ENCODE data around the gene SAMD4B.
"Not testable (repeated sequence)": the region's sequence is repeated elsewhere in the genome, so short reads cannot be mapped to it uniquely, and the experiment has no call there.

The SAMD4B gene

GRCh38 chr19:39370735-39371134, 28.5 kb downstream of the SAMD4B start:
- DNase-seq, result no peak

DNA sequence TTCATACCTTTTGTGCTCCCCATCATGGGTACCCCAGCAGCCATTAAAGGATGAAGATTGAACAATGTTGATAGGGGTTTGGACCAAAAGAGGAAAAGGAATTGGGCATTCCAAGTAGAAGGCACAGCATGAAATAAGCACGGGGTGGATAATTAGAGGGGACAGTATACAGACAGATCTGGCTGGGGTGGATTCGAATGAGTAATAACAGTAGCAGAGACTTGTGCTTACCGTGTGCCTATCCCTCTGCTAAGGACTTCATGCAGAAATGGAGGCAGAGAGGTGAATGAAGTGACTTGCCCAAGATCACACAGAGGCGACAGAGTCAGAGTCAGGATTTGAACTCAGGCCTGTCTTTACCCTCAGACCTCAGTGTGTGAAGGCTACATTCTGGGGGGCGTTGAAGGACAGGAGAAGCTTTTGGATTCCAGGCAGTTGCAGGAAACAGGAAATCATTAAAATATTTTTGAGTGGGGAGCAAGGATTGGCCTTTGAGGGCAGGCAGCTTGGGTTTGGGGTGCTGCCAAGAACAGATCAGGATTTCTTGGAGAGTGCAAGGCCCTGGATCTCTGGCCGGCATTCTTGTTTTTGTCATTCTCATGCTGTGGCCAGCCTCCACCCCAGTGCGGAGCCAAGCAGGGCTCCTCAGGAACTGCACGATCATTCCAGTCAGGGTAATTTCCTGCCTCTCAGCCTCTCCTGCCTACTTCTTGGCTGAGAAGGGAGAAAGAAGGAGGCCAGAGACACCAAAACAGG, 30.0 kb downstream of the SAMD4B start:
- no peak for DNase-seq

DNA sequence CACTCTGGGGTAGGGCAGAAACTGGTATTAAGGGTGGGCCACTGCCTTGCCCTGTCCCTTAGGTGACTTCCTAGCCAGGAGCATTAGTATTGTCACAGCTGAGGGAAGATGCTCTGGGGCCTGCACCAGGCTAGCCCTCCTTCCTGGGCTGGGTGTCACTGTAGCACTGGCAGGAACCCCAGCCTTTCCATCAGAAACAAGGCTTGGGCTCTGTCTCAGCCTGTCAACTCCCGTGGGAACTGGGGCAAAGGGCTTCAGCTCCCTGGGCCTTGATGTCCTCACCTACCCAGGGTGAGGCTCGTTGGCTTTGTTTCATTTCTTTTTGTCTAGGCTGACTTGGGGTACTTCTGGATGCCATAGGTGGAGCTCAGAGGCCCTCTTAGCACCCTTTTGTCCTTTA, 30.7 kb downstream of the SAMD4B start:
- DNase-seq, result no peak

- DNase-seq, result no peak
Observed at GRCh38 chr19:39375929-39376328, 33.7 kb downstream of the SAMD4B start.

- DNase-seq, result no peak
Observed at GRCh38 chr19:39377373-39378362, 35.4 kb downstream of the SAMD4B start.

DNA sequence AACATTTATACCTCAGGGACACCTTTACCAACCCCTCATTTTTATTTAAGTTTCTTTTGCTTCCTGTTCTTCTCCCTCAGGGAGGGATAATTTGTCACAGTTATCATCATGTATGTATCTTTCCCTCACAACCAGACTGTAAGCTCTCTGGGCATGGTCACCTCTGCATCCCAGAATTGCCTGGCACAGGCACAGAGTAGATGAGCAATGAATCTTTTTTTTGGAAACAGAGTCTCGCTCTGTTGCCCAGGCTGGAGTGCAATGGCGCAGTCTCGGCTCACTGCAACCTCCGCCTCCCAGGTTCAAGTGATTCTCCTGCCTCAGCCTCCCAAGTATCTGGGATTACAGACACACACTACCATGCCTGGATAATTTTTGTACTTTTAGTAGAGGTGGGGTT, 37.1 kb downstream of the SAMD4B start:
- not testable (repeated sequence) for DNase-seq

GRCh38 chr19:39379865-39380396, 37.7 kb downstream of the SAMD4B start:
- DNase-seq, result no peak

DNA sequence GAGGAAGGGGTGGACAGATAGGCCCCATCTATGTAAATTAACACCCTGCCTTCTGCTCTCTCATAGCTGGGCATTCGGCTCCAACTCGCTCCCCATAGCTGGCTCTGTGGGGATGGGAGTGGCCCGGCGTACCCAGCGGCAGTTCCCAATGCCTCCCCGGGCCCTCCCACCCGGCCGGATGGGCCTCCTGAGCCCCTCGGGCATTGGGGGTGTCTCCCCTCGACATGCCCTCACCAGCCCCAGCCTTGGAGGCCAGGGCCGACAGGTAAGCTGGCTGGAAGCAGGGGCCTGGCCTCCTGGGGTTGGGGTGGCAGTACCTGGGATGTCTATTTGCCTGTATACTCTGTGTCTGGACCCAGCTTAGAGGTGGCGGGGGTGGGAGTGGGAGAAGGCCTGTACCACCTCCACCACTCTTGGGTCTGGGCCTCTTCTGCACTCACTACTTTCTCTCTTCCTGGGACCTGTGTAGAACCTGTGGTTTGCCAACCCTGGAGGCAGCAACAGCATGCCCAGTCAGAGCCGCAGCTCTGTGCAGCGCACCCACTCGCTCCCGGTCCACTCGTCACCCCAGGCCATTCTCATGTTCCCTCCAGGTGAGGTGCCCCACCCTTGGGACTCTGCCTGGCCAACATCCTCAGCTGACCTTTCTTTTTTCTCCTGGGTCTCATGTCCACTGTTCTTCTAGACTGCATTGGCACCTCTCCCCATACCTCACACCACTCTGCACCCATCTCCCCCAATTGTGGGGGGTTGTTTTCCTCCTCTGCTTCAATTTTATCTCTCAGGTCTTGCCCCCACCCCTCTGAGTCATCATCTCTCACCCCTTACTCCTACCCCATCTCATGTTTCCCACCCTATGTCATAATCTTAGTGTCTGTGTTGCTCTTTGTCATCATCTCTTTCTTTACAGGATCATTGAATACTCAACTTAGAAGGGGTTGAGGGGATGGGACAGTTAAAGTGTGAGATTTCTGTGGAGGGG, 38.6 kb downstream of the SAMD4B start:
- DNase-seq, result no peak

DNA sequence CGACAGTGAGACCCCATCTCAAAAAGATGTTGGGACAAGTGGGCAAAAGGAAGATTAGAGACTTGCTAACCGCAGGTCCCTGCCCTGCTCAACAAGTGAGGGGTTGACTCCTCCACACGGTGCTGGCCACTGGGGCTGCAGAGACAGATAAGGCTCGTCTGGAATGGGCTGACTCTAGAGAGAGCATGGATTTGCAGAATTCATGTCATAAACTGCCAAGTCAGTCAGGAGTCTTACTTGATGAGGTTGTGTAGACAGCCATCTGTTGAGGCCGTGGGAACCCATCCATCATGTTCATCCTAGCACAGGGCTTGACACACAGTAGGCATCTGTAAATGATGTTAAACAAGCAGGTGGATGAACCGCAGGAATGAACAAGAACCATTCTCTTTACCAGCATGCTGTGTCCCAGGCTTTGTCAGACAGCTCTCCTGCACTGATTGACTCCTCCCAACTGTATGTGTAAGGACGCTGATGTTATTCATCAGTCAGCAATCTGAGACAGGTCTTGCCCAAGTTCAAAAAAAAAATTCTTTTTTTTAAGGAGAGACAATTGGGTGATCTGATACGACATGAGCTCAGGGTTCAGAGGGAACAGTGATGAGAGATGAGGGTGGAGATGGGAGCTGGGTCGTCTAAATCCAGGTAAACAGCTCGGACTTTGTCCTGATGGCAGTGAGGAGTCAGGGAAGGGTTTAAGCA, 39.8 kb downstream of the SAMD4B start:
- DNase-seq, result no peak

DNA sequence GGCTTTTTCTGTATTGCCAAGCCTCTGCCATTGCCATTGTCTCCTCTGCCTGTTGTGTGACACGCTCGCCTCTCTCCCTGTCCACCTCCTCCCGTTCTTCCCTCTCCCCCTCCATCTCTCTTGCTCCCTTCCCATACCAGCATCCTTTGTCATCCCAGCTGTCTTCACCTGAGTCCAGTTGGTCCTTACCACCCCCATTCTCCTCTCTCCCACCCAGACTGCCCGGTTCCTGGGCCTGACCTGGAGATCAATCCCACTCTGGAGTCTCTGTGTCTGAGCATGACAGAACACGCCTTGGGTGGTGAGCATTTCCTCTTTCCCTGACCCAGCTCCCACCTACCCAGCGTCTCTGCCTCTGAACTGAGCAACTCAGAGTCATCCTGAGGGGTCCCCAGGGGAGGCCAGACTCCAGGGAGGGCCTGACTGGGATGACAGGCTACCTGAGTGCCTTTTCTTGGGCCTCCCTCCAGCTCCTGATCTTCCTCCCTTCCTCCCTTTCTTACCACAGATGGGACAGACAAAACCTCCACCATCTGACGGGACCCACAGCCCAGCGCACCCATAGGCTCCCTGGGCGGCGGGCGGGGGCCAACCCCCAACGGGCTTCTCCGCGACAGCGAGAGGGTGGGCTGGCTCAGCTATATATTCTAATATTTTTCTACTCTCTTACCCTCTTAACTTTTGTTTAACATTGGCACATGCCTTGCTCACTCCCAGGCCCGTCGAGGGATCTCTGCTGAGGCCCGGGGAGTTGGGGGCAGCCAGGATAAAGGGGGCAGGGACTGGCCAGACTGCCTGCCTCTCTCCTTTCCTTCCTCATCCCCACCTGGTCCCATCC, 41.0 kb downstream of the SAMD4B start:
- no peak for DNase-seq

DNA sequence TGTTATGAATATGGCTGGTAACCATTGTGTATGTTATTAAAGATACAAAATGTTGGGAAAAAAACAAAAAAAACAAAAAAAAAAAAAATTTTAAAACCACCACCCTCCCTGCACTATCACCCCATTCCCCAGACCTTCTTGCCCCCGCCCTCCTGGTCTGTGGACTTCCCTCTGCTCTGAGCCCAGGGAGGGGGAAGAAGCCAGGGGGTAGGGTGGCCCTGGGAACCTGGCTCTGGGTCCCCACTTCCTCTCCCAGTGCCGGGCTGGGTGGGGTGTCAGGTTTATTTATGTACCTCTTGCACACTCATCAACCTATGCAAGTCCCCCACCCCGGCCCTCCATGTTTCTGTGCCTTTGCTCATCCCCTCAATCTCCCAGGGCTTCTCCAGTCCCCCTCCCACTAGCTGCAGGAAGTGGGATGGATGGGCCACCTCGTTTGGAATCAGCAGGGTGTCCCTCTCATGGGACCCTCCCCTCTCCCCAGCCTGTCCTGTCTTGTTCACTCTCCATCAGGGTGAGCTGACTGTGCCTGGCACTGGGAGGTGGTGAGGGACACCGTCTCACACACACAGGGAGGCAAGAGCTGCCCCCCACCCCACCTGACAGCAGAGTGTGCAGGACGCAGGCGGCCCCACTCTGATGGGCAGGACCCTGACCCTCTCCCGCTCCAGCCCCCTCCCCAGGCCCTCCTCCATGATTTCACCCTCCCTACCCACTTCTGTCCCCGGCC, 42.8 kb downstream of the SAMD4B start:
- DNase-seq, result no peak

- DNase-seq, result no peak
Observed at GRCh38 chr19:39385629-39386411, 43.6 kb downstream of the SAMD4B start.

DNA sequence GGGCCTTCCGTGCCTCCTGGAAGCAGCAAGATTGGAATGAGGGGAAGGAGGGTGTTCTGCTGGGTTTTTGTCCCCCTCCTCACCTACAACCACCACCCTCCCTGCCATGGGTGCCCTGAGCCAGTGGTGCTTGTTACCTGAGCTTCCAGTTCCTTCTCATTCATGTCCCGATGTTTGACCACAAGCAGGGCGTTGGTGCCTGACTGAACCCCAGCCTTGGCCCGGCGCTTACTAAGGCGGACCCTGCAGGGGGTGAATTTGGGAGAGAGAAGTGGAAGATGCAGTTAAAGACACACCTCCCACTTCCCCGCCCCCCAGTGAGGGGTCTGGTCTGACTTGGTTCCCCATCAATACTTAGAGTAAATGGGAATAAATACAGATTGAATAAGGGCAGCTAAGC, 44.3 kb downstream of the SAMD4B start:
- DNase-seq, result no peak

- DNase-seq, result no peak
Observed at GRCh38 chr19:39388657-39389056, 46.4 kb downstream of the SAMD4B start.

DNA sequence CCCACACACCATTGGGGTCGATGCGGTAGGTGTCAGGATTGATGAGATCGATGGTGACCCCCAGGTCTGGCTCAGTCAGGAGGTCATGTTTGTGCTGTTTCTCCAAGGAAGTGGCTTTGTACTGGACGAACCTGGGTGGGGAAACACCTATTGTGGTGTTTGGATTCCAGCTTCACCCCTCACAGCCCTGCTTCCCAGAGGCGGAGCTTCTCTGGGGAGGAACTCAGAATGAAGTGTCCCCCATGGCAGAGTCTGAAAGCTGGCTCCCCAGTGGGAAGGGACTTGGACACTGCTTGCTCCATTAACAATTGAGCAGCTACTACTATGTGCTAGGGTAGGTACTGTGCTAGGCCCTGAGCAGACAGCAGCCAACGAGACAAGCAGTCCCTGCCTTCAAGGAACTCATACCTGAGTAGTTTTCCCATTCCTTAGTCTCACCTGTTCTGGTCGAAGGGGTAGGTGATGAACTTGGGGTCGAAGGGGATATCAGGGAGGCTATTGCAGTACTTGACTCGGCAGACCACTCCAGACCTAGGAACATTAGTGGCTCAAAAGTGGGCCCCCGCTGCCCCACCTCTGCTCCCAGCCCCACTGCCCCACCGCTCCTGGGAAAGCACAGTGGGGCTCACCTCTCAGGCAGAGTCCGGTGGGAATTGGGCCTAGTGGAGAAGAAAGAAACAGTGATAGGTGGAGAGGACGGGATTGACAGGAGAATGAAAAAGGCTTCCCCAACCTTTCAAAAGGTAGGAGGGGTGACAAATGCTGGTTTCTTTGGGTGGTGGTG, 47.6 kb downstream of the SAMD4B start:
- DNase-seq, result no peak

- no peak for DNase-seq
Observed at GRCh38 chr19:39390451-39390750, 48.2 kb downstream of the SAMD4B start.

DNA sequence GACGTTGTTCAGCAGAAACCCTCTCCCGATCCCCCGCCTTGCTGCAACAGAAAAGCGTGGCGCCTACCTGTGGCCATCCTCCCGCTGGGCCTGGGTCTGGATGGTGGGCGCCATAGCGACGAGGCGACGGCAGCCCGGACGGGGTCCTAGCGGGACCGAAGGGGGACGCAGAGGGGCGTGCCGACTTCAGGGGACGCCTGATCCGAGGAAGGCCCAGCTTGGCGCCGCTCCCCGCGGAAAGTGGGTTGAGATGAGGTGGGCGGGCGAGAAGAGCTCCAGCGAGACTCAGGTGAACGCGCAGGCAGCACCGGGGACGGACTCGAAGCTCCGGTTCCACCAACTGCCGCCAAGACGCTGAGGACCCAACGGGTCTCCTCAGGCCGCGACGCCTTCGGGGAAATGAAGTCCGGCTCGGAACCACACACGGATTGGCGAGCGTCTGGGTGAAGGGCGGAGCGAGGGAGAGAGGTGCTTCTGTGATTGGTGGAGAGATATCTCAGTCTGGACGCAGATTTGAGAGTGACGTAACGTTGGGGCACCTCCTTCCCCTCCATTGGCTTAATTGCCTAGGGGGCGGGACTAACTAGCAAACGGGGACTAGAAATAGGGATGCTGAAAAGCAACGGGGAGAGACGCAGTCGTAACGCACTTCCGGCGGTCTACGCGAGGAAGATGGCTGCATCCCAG, 48.7 kb downstream of the SAMD4B start, which contains the start of the genes MED29 and PAF1:
Gene MED29 (plus strand): TSS at position 628 of the 687 bp plus-strand sequence. CDS start 45 bp downstream, at position 673.
Gene PAF1 (minus strand): TSS at position 356 of the 687 bp plus-strand sequence. CDS start 242 bp downstream, at position 114.
- DNase-seq, result peak; percentile 99
